ENCODE measurements around the gene SPARC. TPM values are rescaled to one million over a fixed set of nuclear protein-coding genes. Genes with fewer than 3 reads are reported as not detected.

Gene SPARC
- total RNA-seq (2022; extraction: Qiagen RNA extraction; ENCODE audit: low read depth): 17.7 to 32.0 TPM (median 24.6 TPM) in 5 replicates

GRCh38 chr5:151686674-151687407 is at the start of gene SPARC:
Gene SPARC, minus strand, starts transcription at chr5:151686915. Its CDS starts 10,727 bp downstream, at chr5:151676188.

Other genes with a start within 250 kb of the SPARC start
- gene SLC36A1, start 239.3 kb downstream of the SPARC start, total RNA-seq (2022; extraction: Qiagen RNA extraction; ENCODE audit: low read depth): 9.4 to 12.2 TPM (median 11.7 TPM) in 5 replicates
- under 0.01 to 0.02 TPM in 2 of 5 replicates, not detected in the others for gene FAT2, start 95.6 kb downstream of the SPARC start, total RNA-seq (2022; extraction: Qiagen RNA extraction; ENCODE audit: low read depth)
- 188 to 229 TPM (median 196 TPM) in 5 replicates for gene ATOX1, start 71.7 kb upstream of the SPARC start, total RNA-seq (2022; extraction: Qiagen RNA extraction; ENCODE audit: low read depth)
- 149 to 184 TPM (median 166 TPM) in 5 replicates for gene G3BP1, start 85.0 kb upstream of the SPARC start, total RNA-seq (2022; extraction: Qiagen RNA extraction; ENCODE audit: low read depth)
- gene GLRA1, start 237.9 kb upstream of the SPARC start, total RNA-seq (2022; extraction: Qiagen RNA extraction; ENCODE audit: low read depth): not detected in 5 replicates

Measured in A549 treated with DMSO at 1 μM for 4 hours (cell line).